ENCODE measurements around the gene LRRFIP2. TPM values are rescaled to one million over a fixed set of nuclear protein-coding genes. Genes with fewer than 3 reads are reported as not detected.

LRRFIP2 gene
- total RNA-seq, 2 donors from 2014 or later, result 32.6 to 34.6 TPM

DNA sequence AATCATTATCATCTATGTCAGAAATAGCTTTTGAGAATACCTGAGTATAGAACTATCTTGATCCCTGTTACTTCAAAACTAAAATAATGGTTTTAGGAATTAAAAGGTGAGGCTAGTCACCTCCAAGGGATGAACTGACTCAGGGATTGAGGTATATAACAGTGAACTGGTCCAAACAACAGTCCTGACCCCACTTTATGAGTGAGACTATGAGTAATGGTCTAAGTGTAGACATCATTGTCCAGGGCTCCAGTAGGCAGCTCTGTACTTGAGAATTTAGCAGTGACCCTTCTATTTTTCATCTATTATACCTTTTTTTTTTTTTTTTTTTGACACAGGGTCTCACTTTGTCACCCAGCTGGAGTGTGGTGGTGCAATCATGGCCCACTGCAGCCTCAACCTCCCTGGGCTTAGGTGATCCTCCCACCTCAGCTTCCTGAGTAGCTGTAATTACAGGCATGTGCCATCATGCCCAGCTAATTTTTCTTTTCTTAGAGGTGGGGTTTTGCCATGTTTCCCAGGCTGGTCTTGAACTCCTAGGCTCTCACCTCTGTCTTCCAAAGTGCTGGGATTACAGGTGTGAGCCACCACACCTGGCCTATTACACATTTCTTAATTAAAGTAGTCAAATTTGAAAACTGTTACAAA, 144.7 kb downstream of the LRRFIP2 start:
- H3K9me3 ChIP-seq (ENCODE audit: control insufficient read depth, low read length), result peaks cover 11% of the 10 kb centered on the region
- peaks cover 6% of the 10 kb centered on the region for H3K4me1 Mint-ChIP-seq
- TF ChIP-seq, protein P1, sequence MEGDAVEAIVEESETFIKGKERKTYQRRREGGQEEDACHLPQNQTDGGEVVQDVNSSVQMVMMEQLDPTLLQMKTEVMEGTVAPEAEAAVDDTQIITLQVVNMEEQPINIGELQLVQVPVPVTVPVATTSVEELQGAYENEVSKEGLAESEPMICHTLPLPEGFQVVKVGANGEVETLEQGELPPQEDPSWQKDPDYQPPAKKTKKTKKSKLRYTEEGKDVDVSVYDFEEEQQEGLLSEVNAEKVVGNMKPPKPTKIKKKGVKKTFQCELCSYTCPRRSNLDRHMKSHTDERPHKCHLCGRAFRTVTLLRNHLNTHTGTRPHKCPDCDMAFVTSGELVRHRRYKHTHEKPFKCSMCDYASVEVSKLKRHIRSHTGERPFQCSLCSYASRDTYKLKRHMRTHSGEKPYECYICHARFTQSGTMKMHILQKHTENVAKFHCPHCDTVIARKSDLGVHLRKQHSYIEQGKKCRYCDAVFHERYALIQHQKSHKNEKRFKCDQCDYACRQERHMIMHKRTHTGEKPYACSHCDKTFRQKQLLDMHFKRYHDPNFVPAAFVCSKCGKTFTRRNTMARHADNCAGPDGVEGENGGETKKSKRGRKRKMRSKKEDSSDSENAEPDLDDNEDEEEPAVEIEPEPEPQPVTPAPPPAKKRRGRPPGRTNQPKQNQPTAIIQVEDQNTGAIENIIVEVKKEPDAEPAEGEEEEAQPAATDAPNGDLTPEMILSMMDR (conservative IDR thresholded peaks at IDR 0.05), result no peak
- H3K9me3 Mint-ChIP-seq, result peaks cover 7% of the 10 kb centered on the region
- no peaks in the 10 kb centered on the region for H3K4me1 ChIP-seq (ENCODE audit: control insufficient read depth, insufficient read depth, low read length)
- H3K36me3 ChIP-seq (ENCODE audit: control insufficient read depth, insufficient read depth, low read length), result peaks cover 88% of the 10 kb centered on the region
- no peak overlapping the region for H3K27ac ChIP-seq (ENCODE audit: low read depth, low read length)
- no peaks in the 10 kb centered on the region for H3K27me3 Mint-ChIP-seq (ENCODE audit: insufficient read depth)
- H3K4me3 ChIP-seq (ENCODE audit: low read length), result no peak overlapping the region
- H3K4me3 Mint-ChIP-seq, result no peak overlapping the region
- no peak overlapping the region for H3K9ac ChIP-seq (ENCODE audit: extremely low read depth, low read length, poor library complexity, severe bottlenecking)
- no peak overlapping the region for H3K27ac Mint-ChIP-seq
- H3K36me3 Mint-ChIP-seq (ENCODE audit: low read depth), result peaks cover 62% of the 10 kb centered on the region
- H3K27me3 ChIP-seq (ENCODE audit: control insufficient read depth, insufficient read depth, low read length, poor library complexity, severe bottlenecking), result no peaks in the 10 kb centered on the region
- no peak for DNase-seq

DNA sequence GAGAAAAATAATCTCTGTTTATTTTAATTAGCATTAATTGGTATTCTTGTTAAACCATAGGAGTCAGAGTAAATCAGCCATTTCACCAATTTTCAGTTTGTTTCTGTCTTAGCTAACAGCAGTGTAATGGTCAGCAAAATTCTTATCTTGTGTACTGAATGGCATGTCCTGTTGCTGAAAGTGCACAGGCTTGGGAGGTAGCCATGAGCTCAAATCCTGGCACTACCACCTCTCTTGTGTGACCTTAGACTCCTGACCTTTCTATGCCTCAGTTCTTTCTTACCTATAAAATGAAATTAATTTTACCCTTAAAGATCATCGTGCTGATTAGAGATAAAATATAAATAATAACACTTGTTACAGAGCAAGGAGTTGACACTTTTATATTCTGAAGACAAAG, 145.3 kb downstream of the LRRFIP2 start:
- no peak overlapping the region for H3K27ac ChIP-seq (ENCODE audit: low read depth, low read length)
- no peak overlapping the region for H3K27ac Mint-ChIP-seq
- H3K9me3 Mint-ChIP-seq, result peaks cover 12% of the 10 kb centered on the region
- no peaks in the 10 kb centered on the region for H3K27me3 ChIP-seq (ENCODE audit: control insufficient read depth, insufficient read depth, low read length, poor library complexity, severe bottlenecking)
- no peak overlapping the region for H3K9ac ChIP-seq (ENCODE audit: extremely low read depth, low read length, poor library complexity, severe bottlenecking)
- H3K36me3 Mint-ChIP-seq (ENCODE audit: low read depth), result peaks cover 65% of the 10 kb centered on the region
- H3K4me3 Mint-ChIP-seq, result no peak overlapping the region
- DNase-seq, result no peak
- H3K27me3 Mint-ChIP-seq (ENCODE audit: insufficient read depth), result no peaks in the 10 kb centered on the region
- H3K4me3 ChIP-seq (ENCODE audit: low read length), result no peak overlapping the region
- H3K36me3 ChIP-seq (ENCODE audit: control insufficient read depth, insufficient read depth, low read length), result peaks cover 89% of the 10 kb centered on the region
- H3K9me3 ChIP-seq (ENCODE audit: control insufficient read depth, low read length), result peaks cover 11% of the 10 kb centered on the region
- H3K4me1 Mint-ChIP-seq, result peaks cover 6% of the 10 kb centered on the region
- no peaks in the 10 kb centered on the region for H3K4me1 ChIP-seq (ENCODE audit: control insufficient read depth, insufficient read depth, low read length)
- TF ChIP-seq, protein P1 (conservative IDR thresholded peaks at IDR 0.05), result no peak
- WGBS, 2 experiments (ENCODE audit: insufficient coverage in 1 of 2, insufficient read length in 1 of 2), result no CpG with 5 or more reads among the region's 1 CpG

DNA sequence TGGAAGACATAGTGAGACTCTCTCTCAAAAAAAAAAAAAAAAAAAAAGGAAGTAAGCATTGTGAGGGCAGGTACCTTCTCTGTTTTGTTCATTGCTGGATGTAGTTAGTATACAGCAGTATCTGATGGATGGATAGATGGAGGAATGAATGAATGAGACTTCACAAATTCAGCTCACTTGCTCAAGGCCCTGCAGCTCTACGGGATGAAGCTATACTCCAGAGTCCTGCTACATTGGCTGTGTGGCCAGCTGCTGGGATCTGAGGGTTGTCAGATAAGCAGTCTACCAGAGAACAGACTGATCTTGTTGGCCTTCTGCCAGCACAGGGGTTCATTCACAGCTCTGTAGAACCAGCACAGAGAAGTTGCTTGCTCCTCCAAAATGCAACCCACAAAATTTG, 146.1 kb downstream of the LRRFIP2 start:
- Histone ChIP-seq H3K36me3 (ENCODE audit: control insufficient read depth, insufficient read depth, low read length) (peaks cover 88% of the 10 kb centered on the region), H3K4me1 (ENCODE audit: control insufficient read depth, insufficient read depth, low read length) (no peaks in the 10 kb centered on the region), H3K4me3 (ENCODE audit: low read length) (no peak overlapping the region), H3K27ac (ENCODE audit: low read depth, low read length) (no peak overlapping the region), H3K27me3 (ENCODE audit: control insufficient read depth, insufficient read depth, low read length, poor library complexity, severe bottlenecking) (no peaks in the 10 kb centered on the region), H3K9me3 (ENCODE audit: control insufficient read depth, low read length) (peaks cover 11% of the 10 kb centered on the region), H3K9ac (ENCODE audit: extremely low read depth, low read length, poor library complexity, severe bottlenecking) (no peak overlapping the region)
- WGBS, 2 experiments (ENCODE audit: insufficient coverage in 1 of 2, insufficient read length in 1 of 2), result 97% methylated on average over 1 of the region's 1 CpG; no CpG with 5 or more reads in 1 of the 2 experiments
- Mint-ChIP-seq H3K27me3 (ENCODE audit: insufficient read depth) (no peaks in the 10 kb centered on the region), H3K36me3 (ENCODE audit: low read depth) (peaks cover 69% of the 10 kb centered on the region), H3K27ac (no peak overlapping the region), H3K9me3 (peaks cover 17% of the 10 kb centered on the region), H3K4me3 (no peak overlapping the region), H3K4me1 (peaks cover 6% of the 10 kb centered on the region)
- no peak for DNase-seq
- TF ChIP-seq, protein P1 (conservative IDR thresholded peaks at IDR 0.05), result no peak

All from endodermal cell (in vitro differentiated cells).